Effector memory CD4-positive, alpha-beta T cell (primary cell): Measurements from ENCODE around the gene SLC1A4.
A peak's percentile ranks its signal among the peaks of the same experiment; 100 is the strongest.

ENCODE experiments used
- DNase-seq, 3 donors: peaks; one replicate each; pipeline ENCODE4 v3.0.0-alpha.2; 2020
- H3K27ac ChIP-seq: 2 replicates; pipeline ENCODE4 v1.7.0; 2013; ENCODE audit warnings: mild to moderate bottlenecking, low read length, moderate library complexity; ENCODE audit not compliant: insufficient read depth, poor library complexity, severe bottlenecking
- H3K27me3 ChIP-seq: replicated peaks from 2 replicates; pipeline ENCODE4 v1.7.0; 2013; ENCODE audit warnings: mild to moderate bottlenecking, low read length; ENCODE audit not compliant: insufficient read depth, control insufficient read depth, poor library complexity, severe bottlenecking
- H3K36me3 ChIP-seq: 2 replicates; pipeline ENCODE4 v1.7.0; 2013; ENCODE audit warnings: mild to moderate bottlenecking, low read length, moderate library complexity; ENCODE audit not compliant: control insufficient read depth, insufficient read depth
- H3K4me1 ChIP-seq: 2 replicates; pipeline ENCODE4 v1.7.0; 2013; ENCODE audit warnings: low read length, mild to moderate bottlenecking; ENCODE audit not compliant: control insufficient read depth, insufficient read depth, poor library complexity, severe bottlenecking
- H3K4me3 ChIP-seq: 2 replicates; pipeline ENCODE4 v1.7.0; 2013; ENCODE audit warnings: low read length, low read depth, mild to moderate bottlenecking; ENCODE audit not compliant: insufficient read depth, poor library complexity, severe bottlenecking
- H3K9me3 ChIP-seq: 2 replicates; pipeline ENCODE4 v1.7.0; 2013; ENCODE audit warnings: mild to moderate bottlenecking, low read length, moderate library complexity; ENCODE audit not compliant: control insufficient read depth

The SLC1A4 gene

DNA sequence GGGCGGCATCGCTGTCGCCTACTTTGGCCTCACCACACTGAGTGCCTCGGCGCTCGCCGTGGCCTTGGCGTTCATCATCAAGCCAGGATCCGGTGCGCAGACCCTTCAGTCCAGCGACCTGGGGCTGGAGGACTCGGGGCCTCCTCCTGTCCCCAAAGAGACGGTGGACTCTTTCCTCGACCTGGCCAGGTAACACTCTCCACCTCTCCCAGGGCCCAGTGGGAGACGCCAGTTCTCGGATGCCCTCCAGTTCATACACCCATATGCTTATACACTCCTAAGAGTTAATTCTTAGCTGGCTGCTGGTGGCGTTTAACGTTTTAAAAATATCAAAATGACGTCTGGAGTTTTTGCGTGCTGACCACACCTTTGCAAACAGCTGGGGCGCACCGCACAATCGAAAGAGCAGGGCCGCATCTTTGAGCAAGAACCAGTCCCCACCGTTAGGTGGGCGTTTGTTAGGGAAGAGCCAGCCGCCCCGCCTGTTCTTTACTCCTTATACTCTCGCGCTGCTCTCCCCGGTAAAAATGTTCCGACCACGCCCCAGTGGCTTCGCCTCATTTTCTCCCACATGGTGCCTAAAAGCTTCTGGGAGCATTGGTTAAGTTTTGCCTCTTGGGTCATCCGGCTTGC is 899 bp downstream of the SLC1A4 start:
- Histone ChIP-seq H3K36me3 (no peaks in the 10 kb centered on the region), H3K27me3 (no peaks in the 10 kb centered on the region), H3K27ac (no peak overlapping the region), H3K4me1 (peaks cover 9% of the 10 kb centered on the region), H3K9me3 (no peaks in the 10 kb centered on the region), H3K4me3 (peak overlapping the region; percentile 97)
- DNase-seq: no peak

DNA sequence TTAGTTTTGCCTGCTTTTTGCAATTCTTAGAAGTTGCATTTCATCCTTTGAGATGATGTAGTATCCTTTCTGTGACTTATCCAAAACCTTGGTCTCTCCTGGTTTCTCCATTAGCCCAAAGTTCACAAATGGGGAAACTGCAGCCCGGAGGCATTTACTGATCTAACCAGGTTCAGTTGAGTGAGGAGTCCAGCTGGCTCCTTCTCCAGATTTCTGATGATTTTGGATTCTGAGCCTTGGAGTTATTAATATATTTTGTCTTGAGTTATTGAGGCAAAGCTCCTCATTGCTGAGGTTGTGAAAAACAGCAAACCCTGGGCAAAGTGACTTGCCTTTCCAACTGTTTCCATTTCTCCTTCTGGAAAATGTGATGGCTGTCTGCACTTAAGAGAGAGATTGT is 1.7 kb downstream of the SLC1A4 start:
- Histone ChIP-seq H3K9me3 (no peaks in the 10 kb centered on the region), H3K27me3 (no peaks in the 10 kb centered on the region), H3K4me3 (no peak overlapping the region), H3K4me1 (peaks cover 9% of the 10 kb centered on the region), H3K27ac (no peak overlapping the region), H3K36me3 (no peaks in the 10 kb centered on the region)
- DNase-seq: no peak

DNA sequence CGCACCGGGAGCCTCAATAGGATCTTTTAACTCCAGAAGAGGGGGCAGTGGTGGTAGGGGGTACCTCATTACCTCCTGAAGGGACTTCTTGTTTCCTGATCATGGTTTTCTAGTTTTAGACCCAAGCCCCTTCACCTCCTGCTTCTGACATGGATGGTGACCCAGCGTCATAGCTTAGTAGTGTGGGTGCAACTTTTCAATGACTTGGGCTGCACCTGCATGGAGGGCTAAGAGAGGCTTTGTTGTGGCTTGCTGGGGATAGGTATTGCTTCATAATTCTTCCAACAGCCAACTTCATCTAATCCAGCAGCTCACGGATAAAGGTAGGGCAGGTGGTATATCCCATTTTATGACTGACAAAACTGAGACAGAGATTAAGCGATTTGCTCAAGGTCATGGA is 3.0 kb downstream of the SLC1A4 start:
- peaks cover 9% of the 10 kb centered on the region for H3K4me1 ChIP-seq
- no peak for DNase-seq
- H3K27ac ChIP-seq: no peak overlapping the region
- no peaks in the 10 kb centered on the region for H3K27me3 ChIP-seq
- no peaks in the 10 kb centered on the region for H3K9me3 ChIP-seq
- no peaks in the 10 kb centered on the region for H3K36me3 ChIP-seq
- H3K4me3 ChIP-seq: no peak overlapping the region

DNA sequence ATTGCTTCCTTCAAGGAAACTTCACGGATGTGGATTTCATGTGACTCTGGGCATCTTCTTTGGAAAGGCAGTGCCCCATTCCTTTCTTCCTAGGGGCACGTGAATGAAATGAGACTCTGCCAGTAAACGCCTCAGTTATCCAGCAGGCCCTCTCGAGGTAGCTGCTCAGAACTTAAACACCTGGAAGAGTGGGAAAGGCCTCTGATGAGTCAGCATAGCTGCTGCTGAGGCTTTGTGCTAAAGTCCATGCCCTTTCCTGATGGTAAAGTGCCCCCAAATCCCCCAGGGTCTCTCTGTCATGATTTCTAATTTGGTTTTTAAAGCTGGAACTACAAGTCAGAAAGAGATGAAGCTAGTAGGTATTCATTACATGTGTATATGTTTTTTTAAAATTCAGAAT is 3.8 kb downstream of the SLC1A4 start:
- H3K27ac ChIP-seq: no peak overlapping the region
- H3K9me3 ChIP-seq: no peaks in the 10 kb centered on the region
- H3K36me3 ChIP-seq: no peaks in the 10 kb centered on the region
- no peaks in the 10 kb centered on the region for H3K27me3 ChIP-seq
- H3K4me1 ChIP-seq: peaks cover 9% of the 10 kb centered on the region
- DNase-seq: no peak
- H3K4me3 ChIP-seq: no peak overlapping the region

DNA sequence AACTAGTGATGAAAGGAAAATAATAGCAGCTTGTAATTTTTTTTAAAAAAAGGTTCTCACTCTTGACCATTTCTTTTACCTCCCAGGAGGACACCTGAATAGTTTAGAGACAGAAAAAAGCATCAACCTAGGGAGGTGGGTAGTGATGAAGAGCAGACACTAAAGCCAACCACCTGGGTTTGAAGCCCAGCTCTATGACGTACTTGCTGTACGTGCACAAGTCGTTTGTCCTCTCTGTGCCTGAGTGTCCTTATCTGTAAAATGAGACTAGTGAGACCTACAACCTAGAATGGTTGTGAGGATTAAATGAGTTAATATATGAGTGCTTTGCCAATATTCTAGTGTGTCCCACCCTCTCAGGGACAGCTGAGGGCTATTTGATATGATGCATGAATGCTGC is 5.8 kb downstream of the SLC1A4 start:
- Histone ChIP-seq H3K36me3 (no peaks in the 10 kb centered on the region), H3K9me3 (no peaks in the 10 kb centered on the region), H3K27ac (no peak overlapping the region), H3K4me1 (peaks cover 6% of the 10 kb centered on the region), H3K4me3 (no peak overlapping the region), H3K27me3 (no peaks in the 10 kb centered on the region)
- DNase-seq: no peak

DNA sequence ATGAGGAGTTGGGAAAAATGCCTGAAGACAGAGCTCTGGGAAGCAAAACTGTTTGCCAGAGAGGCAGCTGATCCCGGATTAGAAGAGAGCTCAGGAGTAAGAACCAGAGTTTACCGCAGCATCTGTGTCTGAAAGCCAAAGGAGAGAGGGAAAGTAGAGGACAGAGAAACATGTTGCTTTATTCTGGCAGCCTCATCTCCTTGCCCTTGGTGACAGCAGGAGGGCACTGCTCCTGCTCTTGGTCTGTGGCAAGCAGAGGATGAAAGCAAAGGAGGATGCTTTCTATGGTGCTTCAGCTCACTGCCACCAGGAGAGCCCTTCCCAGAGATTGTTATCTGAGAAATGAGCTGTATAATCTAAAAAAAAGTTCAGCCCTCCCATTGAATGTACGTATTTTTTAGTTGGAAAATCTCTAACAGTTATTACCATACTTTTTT is 7.7 kb downstream of the SLC1A4 start:
- Histone ChIP-seq H3K36me3 (no peaks in the 10 kb centered on the region), H3K4me1 (no peaks in the 10 kb centered on the region), H3K27me3 (no peaks in the 10 kb centered on the region), H3K4me3 (no peak overlapping the region), H3K27ac (no peak overlapping the region), H3K9me3 (no peaks in the 10 kb centered on the region)
- no peak for DNase-seq

DNA sequence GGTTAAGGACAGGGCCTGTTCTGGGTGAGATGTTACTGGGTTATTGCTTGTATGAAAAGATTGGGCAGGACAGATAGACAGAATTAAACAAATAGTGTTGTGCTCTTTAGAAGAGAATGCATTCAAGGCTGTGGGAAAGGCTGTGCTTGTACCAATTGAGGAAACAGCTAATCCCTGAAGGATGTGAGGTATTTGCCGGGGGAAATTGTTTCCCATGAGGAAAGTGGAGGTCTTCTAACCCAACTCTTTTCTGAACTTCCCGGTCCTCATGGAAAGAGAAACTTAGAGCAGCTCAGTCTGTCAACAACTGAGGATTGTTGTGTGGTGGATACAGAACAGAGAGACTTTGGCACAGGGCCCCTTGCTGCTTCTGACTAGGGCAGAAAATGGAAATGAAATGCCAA is 9.5 kb downstream of the SLC1A4 start:
- Histone ChIP-seq H3K4me3 (no peak overlapping the region), H3K4me1 (no peaks in the 10 kb centered on the region), H3K27me3 (no peaks in the 10 kb centered on the region), H3K27ac (no peak overlapping the region), H3K9me3 (no peaks in the 10 kb centered on the region), H3K36me3 (no peaks in the 10 kb centered on the region)
- DNase-seq: no peak

DNA sequence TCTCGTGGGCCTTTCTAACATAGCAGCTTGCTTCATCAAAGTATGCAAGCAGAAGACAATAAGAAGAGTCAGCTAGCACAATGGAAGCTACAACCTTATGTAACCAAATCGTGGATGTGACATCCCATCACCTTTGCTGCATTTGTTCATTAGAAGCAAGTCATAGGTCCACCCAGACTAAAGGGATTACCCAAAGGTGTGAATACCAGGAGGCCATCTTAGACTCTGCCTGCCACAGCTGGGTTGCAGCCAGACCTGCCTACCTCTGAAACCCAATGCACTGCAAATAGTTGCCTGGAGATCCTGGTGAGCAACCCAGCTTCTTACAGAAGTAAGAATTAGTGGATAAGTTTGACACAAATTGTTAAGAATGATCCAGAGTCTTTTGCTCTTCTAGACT is 10.6 kb downstream of the SLC1A4 start:
- Histone ChIP-seq H3K36me3 (no peaks in the 10 kb centered on the region), H3K27me3 (no peaks in the 10 kb centered on the region), H3K4me1 (no peaks in the 10 kb centered on the region), H3K4me3 (no peak overlapping the region), H3K27ac (no peak overlapping the region), H3K9me3 (no peaks in the 10 kb centered on the region)
- no peak for DNase-seq

DNA sequence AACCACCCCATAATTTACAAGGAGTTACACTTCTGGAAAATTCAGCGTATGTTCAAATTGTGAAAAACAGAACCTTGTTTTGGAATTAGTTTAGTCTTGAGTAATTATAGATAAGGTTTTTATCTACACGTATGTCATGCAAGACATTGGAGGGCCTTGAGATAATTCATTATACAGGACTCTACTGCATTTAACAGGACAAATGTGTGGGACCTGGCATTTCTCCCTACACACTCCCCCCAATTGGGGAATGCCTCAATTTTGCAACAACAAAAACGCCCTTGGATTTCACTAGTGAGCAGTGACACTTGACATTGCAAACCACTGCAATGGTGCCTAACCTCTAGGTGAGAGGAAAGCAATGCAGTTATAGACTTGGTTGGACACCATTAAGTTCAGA is 11.4 kb downstream of the SLC1A4 start:
- H3K27ac ChIP-seq: no peak overlapping the region
- H3K4me1 ChIP-seq: no peaks in the 10 kb centered on the region
- H3K9me3 ChIP-seq: no peaks in the 10 kb centered on the region
- H3K36me3 ChIP-seq: no peaks in the 10 kb centered on the region
- no peak for DNase-seq
- H3K27me3 ChIP-seq: no peaks in the 10 kb centered on the region
- H3K4me3 ChIP-seq: no peak overlapping the region

DNA sequence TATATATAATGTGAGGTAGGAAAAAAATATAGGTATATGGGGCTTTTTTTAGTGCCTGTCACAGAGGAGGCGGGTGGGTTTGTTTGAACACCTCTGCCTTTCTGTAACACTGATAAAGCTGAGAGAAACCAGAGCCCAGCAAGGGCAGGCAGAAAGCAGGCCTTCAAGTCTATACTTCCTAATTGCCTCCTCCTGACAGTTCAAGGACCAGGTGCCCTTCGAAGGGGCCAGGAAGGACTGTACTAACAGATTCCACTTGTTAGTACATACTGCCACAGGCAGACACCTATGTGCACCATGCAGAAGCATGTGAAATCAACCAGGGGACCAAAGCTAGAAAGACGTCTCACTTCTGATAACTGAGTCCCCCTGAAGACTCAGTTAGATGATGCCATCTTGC is 13.8 kb downstream of the SLC1A4 start:
- no peaks in the 10 kb centered on the region for H3K36me3 ChIP-seq
- H3K4me3 ChIP-seq: no peak overlapping the region
- H3K27me3 ChIP-seq: no peaks in the 10 kb centered on the region
- H3K4me1 ChIP-seq: no peaks in the 10 kb centered on the region
- no peak overlapping the region for H3K27ac ChIP-seq
- no peak for DNase-seq
- H3K9me3 ChIP-seq: no peaks in the 10 kb centered on the region
